ENCODE results near the gene PHACTR2.
"Not testable (repeated sequence)": the region's sequence is repeated elsewhere in the genome, so short reads cannot be mapped to it uniquely, and the experiment has no call there.

Gene PHACTR2

GRCh38 chr6:143773506-143774150, 95.9 kb downstream of the PHACTR2 start:
- no peak for DNase-seq

- no peak for DNase-seq
Measured at GRCh38 chr6:143774347-143774746, 96.6 kb downstream of the PHACTR2 start.

GRCh38 chr6:143775336-143775735, 97.6 kb downstream of the PHACTR2 start:
- DNase-seq, result no peak

- no peak for DNase-seq
Measured at GRCh38 chr6:143778926-143779325, 101.2 kb downstream of the PHACTR2 start.

GRCh38 chr6:143782481-143782880, 104.7 kb downstream of the PHACTR2 start:
- no peak for DNase-seq

GRCh38 chr6:143783077-143783476, 105.3 kb downstream of the PHACTR2 start:
- DNase-seq, result no peak

- no peak for DNase-seq
Measured at GRCh38 chr6:143784316-143784715, 106.6 kb downstream of the PHACTR2 start.

- DNase-seq, result not testable (repeated sequence)
Measured at GRCh38 chr6:143786371-143786770, 108.6 kb downstream of the PHACTR2 start.

GRCh38 chr6:143792402-143793279, 114.9 kb downstream of the PHACTR2 start:
- DNase-seq, result no peak

GRCh38 chr6:143793280-143793619, 115.5 kb downstream of the PHACTR2 start:
- no peak for DNase-seq

GRCh38 chr6:143796551-143796950, 118.8 kb downstream of the PHACTR2 start:
- not testable (repeated sequence) for DNase-seq

- not testable (repeated sequence) for DNase-seq
Measured at GRCh38 chr6:143798487-143798886, 120.7 kb downstream of the PHACTR2 start.

GRCh38 chr6:143802833-143803565, 125.2 kb downstream of the PHACTR2 start:
- no peak for DNase-seq

GRCh38 chr6:143803769-143804568, 126.2 kb downstream of the PHACTR2 start:
- no peak for DNase-seq

GRCh38 chr6:143804835-143805239, 127.1 kb downstream of the PHACTR2 start:
- DNase-seq, result no peak

- peak in 1 of 5 donors; percentile 33 for DNase-seq
Measured at GRCh38 chr6:143806282-143807102, 128.7 kb downstream of the PHACTR2 start.

GRCh38 chr6:143807103-143807772, 129.5 kb downstream of the PHACTR2 start:
- DNase-seq, result no peak

- DNase-seq, result no peak
Measured at GRCh38 chr6:143810745-143811144, 133.0 kb downstream of the PHACTR2 start.

GRCh38 chr6:143811501-143812157, 133.9 kb downstream of the PHACTR2 start:
- no peak for DNase-seq

GRCh38 chr6:143817621-143818020, 139.9 kb downstream of the PHACTR2 start:
- DNase-seq, result no peak

GRCh38 chr6:143821359-143821758, 143.6 kb downstream of the PHACTR2 start:
- DNase-seq, result no peak
